BLaER1 treated with 17β-estradiol and CSF1 and Interleukin-3, amounts not matched to agents 10 nM and 100 nM (cell line): ENCODE results near the gene IGFALS.

Experiments used
- H3K27ac ChIP-seq, 11 experiments: shearing (Covaris generic); formaldehyde crosslinking; 2 replicates each; pipeline ENCODE4 v1.8.1; 2022
- H3K27me3 ChIP-seq, 11 experiments: shearing (Covaris generic); formaldehyde crosslinking; 2 replicates each; pipeline ENCODE4 v1.8.1; 2022
- H3K36me3 ChIP-seq, 11 experiments: shearing (Covaris generic); formaldehyde crosslinking; 2 replicates each; pipeline ENCODE4 v1.8.1; 2022
- H3K4me1 ChIP-seq, 10 experiments: shearing (Covaris generic); formaldehyde crosslinking; 2 replicates each; pipeline ENCODE4 v1.8.1; 2022
- H3K4me2 ChIP-seq, 11 experiments: shearing (Covaris generic); formaldehyde crosslinking; 2 replicates each; pipeline ENCODE4 v1.8.1; 2022
- H3K4me3 ChIP-seq, 10 experiments: shearing (Covaris generic); formaldehyde crosslinking; 2 replicates each; pipeline ENCODE4 v1.8.1; 2022
- H3K9ac ChIP-seq, 11 experiments: shearing (Covaris generic); formaldehyde crosslinking; 2 replicates each; pipeline ENCODE4 v1.8.1; 2022
- H3K9me3 ChIP-seq, 11 experiments: shearing (Covaris generic); formaldehyde crosslinking; replicated peaks in 1 of 11; 2 replicates each; pipeline ENCODE4 v1.8.1; 2022
- H4K20me1 ChIP-seq, 11 experiments: shearing (Covaris generic); formaldehyde crosslinking; 2 replicates each; pipeline ENCODE4 v1.8.1; 2022
- Cebpa-rat ChIP-seq, 11 experiments: shearing (Covaris generic); IDR thresholded peaks; 2 replicates each; pipeline ENCODE4 v1.8.1; 2022

IGFALS gene

GRCh38 chr16:1772362-1772907 is 21.1 kb downstream of the IGFALS start, which contains the start of gene EME2:
Gene EME2 (plus strand): TSS chr16:1772810. CDS start chr16:1773228, 418 bp downstream.
- Histone ChIP-seq H3K9ac (peak within 1 kb of the TSS; percentile 92 to 98 (median 96)), H3K4me3 (peak within 1 kb of the TSS; percentile 82 to 97 (median 94)), H3K27ac (peak within 1 kb of the TSS; percentile 90 to 96 (median 94)), H3K36me3 (peaks cover 40 to 63% (median 58%) of the 10 kb centered on the region in 11 experiments), H3K9me3 (no peaks in the 10 kb centered on the region), H4K20me1 (peaks cover 44 to 88% (median 63%) of the 10 kb centered on the region in 11 experiments; a peak in 21 of 22 replicates), H3K4me2 (peak within 1 kb of the TSS; percentile 96 to 100 (median 99)), H3K4me1 (peaks cover 28 to 47% (median 34%) of the 10 kb centered on the region in 10 experiments), H3K27me3 (no peaks in the 10 kb centered on the region)
- no peak for TF ChIP-seq Cebpa-rat (IDR thresholded peaks at IDR 0.05)

- peak overlapping the region; percentile 28 to 96 (median 94); a peak in 20 of 22 replicates for H3K27ac ChIP-seq
- H3K4me2 ChIP-seq, result peak overlapping the region; percentile 95 to 100 (median 99)
- H3K9ac ChIP-seq, result peak overlapping the region; percentile 92 to 98 (median 96)
- peaks cover 39 to 85% (median 58%) of the 10 kb centered on the region in 11 experiments; a peak in 21 of 22 replicates for H4K20me1 ChIP-seq
- TF ChIP-seq Cebpa-rat (IDR thresholded peaks at IDR 0.05), result no peak
- no peaks in the 10 kb centered on the region for H3K27me3 ChIP-seq
- peaks cover 28 to 42% (median 34%) of the 10 kb centered on the region in 10 experiments for H3K4me1 ChIP-seq
- no peaks in the 10 kb centered on the region for H3K9me3 ChIP-seq
- peak overlapping the region; percentile 82 to 97 (median 94) for H3K4me3 ChIP-seq
- peaks cover 40 to 63% (median 58%) of the 10 kb centered on the region in 11 experiments; a peak in 21 of 22 replicates for H3K36me3 ChIP-seq
These were observed 21.6 kb downstream of the IGFALS start for GRCh38 chr16:1771864-1772361.

GRCh38 chr16:1771188-1771863 is 22.2 kb downstream of the IGFALS start, which contains the start of gene NME3:
Gene NME3 (minus strand): TSS chr16:1771543. CDS start chr16:1771534, 9 bp downstream.
- peaks cover 33 to 82% (median 53%) of the 10 kb centered on the region in 11 experiments; a peak in 21 of 22 replicates for H4K20me1 ChIP-seq
- H3K4me3 ChIP-seq, result peak within 1 kb of the TSS; percentile 82 to 97 (median 94)
- no peaks in the 10 kb centered on the region for H3K9me3 ChIP-seq
- H3K27ac ChIP-seq, result peak within 1 kb of the TSS; percentile 35 to 96 (median 94); a peak in 21 of 22 replicates
- no peaks in the 10 kb centered on the region for H3K27me3 ChIP-seq
- H3K4me1 ChIP-seq, result peaks cover 28 to 38% (median 33%) of the 10 kb centered on the region in 10 experiments
- peak within 1 kb of the TSS; percentile 92 to 98 (median 96) for H3K9ac ChIP-seq
- H3K4me2 ChIP-seq, result peak within 1 kb of the TSS; percentile 95 to 100 (median 99)
- H3K36me3 ChIP-seq, result peaks cover 37 to 63% (median 56%) of the 10 kb centered on the region in 11 experiments; a peak in 21 of 22 replicates
- no peak for TF ChIP-seq Cebpa-rat (IDR thresholded peaks at IDR 0.05)

GRCh38 chr16:1770328-1771187 is 22.9 kb downstream of the IGFALS start:
- H3K4me1 ChIP-seq, result peaks cover 24 to 32% (median 28%) of the 10 kb centered on the region in 10 experiments
- peaks cover 37 to 63% (median 56%) of the 10 kb centered on the region in 11 experiments for H3K36me3 ChIP-seq
- peaks cover 25 to 75% (median 48%) of the 10 kb centered on the region in 11 experiments; a peak in 21 of 22 replicates for H4K20me1 ChIP-seq
- H3K27me3 ChIP-seq, result no peaks in the 10 kb centered on the region
- H3K4me2 ChIP-seq, result peak overlapping the region; percentile 95 to 100 (median 99)
- TF ChIP-seq Cebpa-rat (IDR thresholded peaks at IDR 0.05), result no peak
- H3K27ac ChIP-seq, result peak overlapping the region; percentile 32 to 96 (median 94); a peak in 18 of 22 replicates
- peak overlapping the region; percentile 82 to 97 (median 94) for H3K4me3 ChIP-seq
- no peaks in the 10 kb centered on the region for H3K9me3 ChIP-seq
- H3K9ac ChIP-seq, result peak overlapping the region; percentile 92 to 98 (median 96)

GRCh38 chr16:1769402-1770300 is 23.9 kb downstream of the IGFALS start:
- peak overlapping the region in 2 of 10 experiments; percentile 89 to 97; a peak in 1 of 20 replicates for H3K4me3 ChIP-seq
- H3K27ac ChIP-seq, result no peak overlapping the region

GRCh38 chr16:1768767-1769401 is 24.6 kb downstream of the IGFALS start:
- Histone ChIP-seq H3K27ac (no peak overlapping the region), H3K9ac (peak overlapping the region in 2 of 11 experiments; percentile 5 to 33; a peak in 2 of 22 replicates), H3K4me2 (no peak overlapping the region), H4K20me1 (peaks cover 9 to 75% (median 37%) of the 10 kb centered on the region in 11 experiments; a peak in 21 of 22 replicates), H3K36me3 (peaks cover 46 to 70% (median 66%) of the 10 kb centered on the region in 11 experiments), H3K27me3 (no peaks in the 10 kb centered on the region), H3K4me1 (peaks cover 9 to 19% (median 14%) of the 10 kb centered on the region in 10 experiments), H3K4me3 (no peak overlapping the region), H3K9me3 (no peaks in the 10 kb centered on the region)
- TF ChIP-seq Cebpa-rat (IDR thresholded peaks at IDR 0.05), result no peak

More at GRCh38 chr16:1769402-1770300, 23.9 kb downstream of the IGFALS start:
- peaks cover 17 to 23% (median 19%) of the 10 kb centered on the region in 10 experiments for H3K4me1 ChIP-seq
- no peak for TF ChIP-seq Cebpa-rat (IDR thresholded peaks at IDR 0.05)
- peak overlapping the region in 10 of 11 experiments; percentile 95 to 100 (median 99); a peak in 17 of 22 replicates for H3K4me2 ChIP-seq
- H3K27me3 ChIP-seq, result no peaks in the 10 kb centered on the region
- H3K36me3 ChIP-seq, result peaks cover 39 to 63% (median 59%) of the 10 kb centered on the region in 11 experiments
- H3K9me3 ChIP-seq, result no peaks in the 10 kb centered on the region
- H4K20me1 ChIP-seq, result peaks cover 16 to 75% (median 43%) of the 10 kb centered on the region in 11 experiments; a peak in 21 of 22 replicates
- peak overlapping the region in 5 of 11 experiments; percentile 5 to 98 (median 95); a peak in 4 of 22 replicates for H3K9ac ChIP-seq
